Measurements from ENCODE around the gene GPR176.

GRCh38 chr15:39781967-39782302 is 138.1 kb downstream of the GPR176 start:
- TF ChIP-seq CTCF (conservative IDR thresholded peaks at IDR 0.05; ENCODE audit: low read length): no peak
- no peak for TF ChIP-seq EZH2phosphoT487 (IDR thresholded peaks at IDR 0.05; ENCODE audit: borderline replicate concordance)
